Measurements from ENCODE around the gene PDE3B. TPM values are rescaled to one million over a fixed set of nuclear protein-coding genes. Genes with fewer than 3 reads are reported as not detected.

The PDE3B gene
- polyA plus RNA-seq, 1 experiment, result 0.10 TPM

DNA sequence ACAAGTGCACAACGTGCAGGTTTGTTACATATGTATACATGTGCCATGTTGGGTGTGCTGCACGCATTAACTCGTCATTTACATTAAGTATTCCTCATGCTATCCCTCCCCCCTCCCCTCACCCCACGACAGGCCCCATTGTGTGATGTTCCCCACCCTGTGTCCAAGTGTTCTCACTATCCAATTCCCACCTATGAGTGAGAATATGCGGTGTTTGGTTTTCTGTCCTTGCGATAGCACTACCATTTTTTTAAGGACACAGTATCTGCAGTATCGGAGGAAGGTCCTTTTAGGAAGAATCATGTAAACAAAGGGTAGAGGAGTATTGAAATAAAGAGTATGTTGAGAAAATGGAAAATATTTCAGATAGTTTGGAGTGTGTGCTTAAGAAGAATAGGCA lies 25.9 kb downstream of the PDE3B start:
- no peak for TF ChIP-seq CTCF (IDR thresholded peaks at IDR 0.05; ENCODE audit: low read depth, low read length)
- CTCF ChIA-PET, result no interaction called here
- Histone ChIP-seq H3K27ac (ENCODE audit: low read depth, low read length) (no peak overlapping the region), H3K27me3 (ENCODE audit: control insufficient read depth, insufficient read depth, low read length) (no peaks in the 10 kb centered on the region), H3K9me3 (ENCODE audit: control insufficient read depth, insufficient read depth, low read length) (no peaks in the 10 kb centered on the region), H3K4me3 (ENCODE audit: low read depth, low read length) (no peak overlapping the region)
- DNase-seq (ENCODE audit: low read depth, low spot score), result no peak
- POLR2A ChIA-PET, result no interaction called here

DNA sequence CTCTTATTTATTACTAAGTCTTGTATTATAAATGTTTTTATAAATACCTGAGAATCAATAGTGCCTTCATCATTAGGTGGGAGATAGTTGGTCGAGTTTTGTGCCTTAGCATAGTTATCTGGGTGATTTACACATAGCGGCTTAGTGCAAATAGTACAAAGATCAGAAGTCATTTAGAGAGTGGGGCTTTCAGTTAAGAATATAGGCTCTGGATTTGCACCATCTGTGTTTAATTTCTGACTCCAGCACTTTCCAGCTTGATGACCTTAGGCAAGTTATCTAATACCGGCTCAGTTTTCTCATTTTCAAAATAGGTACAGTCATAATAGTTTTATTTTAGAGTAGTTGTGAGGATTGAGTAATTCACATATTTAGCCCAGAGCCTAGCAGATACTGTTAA lies 26.4 kb downstream of the PDE3B start:
- no peaks in the 10 kb centered on the region for H3K9me3 ChIP-seq (ENCODE audit: control insufficient read depth, insufficient read depth, low read length)
- no peak overlapping the region for H3K4me3 ChIP-seq (ENCODE audit: low read depth, low read length)
- ChIA-PET POLR2A (no interaction called here), CTCF (interaction anchor here (0.7 kb wide), 1 partner anchor 17 kb away, joined by 3 read pairs; no protein-coding TSS in a partner anchor)
- no peak for TF ChIP-seq CTCF (IDR thresholded peaks at IDR 0.05; ENCODE audit: low read depth, low read length)
- no peak for DNase-seq (ENCODE audit: low read depth, low spot score)
- no peaks in the 10 kb centered on the region for H3K27me3 ChIP-seq (ENCODE audit: control insufficient read depth, insufficient read depth, low read length)
- no peak overlapping the region for H3K27ac ChIP-seq (ENCODE audit: low read depth, low read length)

- Histone ChIP-seq H3K27me3 (ENCODE audit: control insufficient read depth, insufficient read depth, low read length) (no peaks in the 10 kb centered on the region), H3K27ac (ENCODE audit: low read depth, low read length) (no peak overlapping the region), H3K4me3 (ENCODE audit: low read depth, low read length) (no peak overlapping the region), H3K9me3 (ENCODE audit: control insufficient read depth, insufficient read depth, low read length) (no peaks in the 10 kb centered on the region)
- ChIA-PET CTCF (interaction anchor here (0.6 kb wide), 1 partner anchor 32 kb away, joined by 4 read pairs; no protein-coding TSS in a partner anchor), POLR2A (no interaction called here)
- TF ChIP-seq CTCF (IDR thresholded peaks at IDR 0.05; ENCODE audit: low read depth, low read length), result no peak
- DNase-seq (ENCODE audit: low read depth, low spot score), result peak; percentile 4
Measured at GRCh38 chr11:14672635-14673034, 29.0 kb downstream of the PDE3B start.

- CTCF ChIA-PET, result no interaction called here
- no peak for TF ChIP-seq CTCF (IDR thresholded peaks at IDR 0.05; ENCODE audit: low read depth, low read length)
Measured at GRCh38 chr11:14673421-14673820, 29.8 kb downstream of the PDE3B start.

GRCh38 chr11:14673824-14674405 lies 30.3 kb downstream of the PDE3B start:
- H3K9me3 ChIP-seq (ENCODE audit: control insufficient read depth, insufficient read depth, low read length), result no peaks in the 10 kb centered on the region
- ChIA-PET CTCF (no interaction called here), POLR2A (no interaction called here)
- no peak overlapping the region for H3K27ac ChIP-seq (ENCODE audit: low read depth, low read length)
- no peaks in the 10 kb centered on the region for H3K27me3 ChIP-seq (ENCODE audit: control insufficient read depth, insufficient read depth, low read length)
- TF ChIP-seq CTCF (IDR thresholded peaks at IDR 0.05; ENCODE audit: low read depth, low read length), result no peak
- no peak for DNase-seq (ENCODE audit: low read depth, low spot score)
- H3K4me3 ChIP-seq (ENCODE audit: low read depth, low read length), result no peak overlapping the region

More at GRCh38 chr11:14673421-14673820, 29.8 kb downstream of the PDE3B start:
- no peak overlapping the region for H3K4me3 ChIP-seq (ENCODE audit: low read depth, low read length)
- no peaks in the 10 kb centered on the region for H3K27me3 ChIP-seq (ENCODE audit: control insufficient read depth, insufficient read depth, low read length)
- H3K9me3 ChIP-seq (ENCODE audit: control insufficient read depth, insufficient read depth, low read length), result no peaks in the 10 kb centered on the region
- POLR2A ChIA-PET, result no interaction called here
- H3K27ac ChIP-seq (ENCODE audit: low read depth, low read length), result no peak overlapping the region
- no peak for DNase-seq (ENCODE audit: low read depth, low spot score)
